HG03095 (cell line): ENCODE data around the gene PKD2.
"Not testable (repeated sequence)": the region's sequence is repeated elsewhere in the genome, so short reads cannot be mapped to it uniquely, and the experiment has no call there.

ENCODE experiments used
- ATAC-seq: cut with Tn5 transposase; IDR thresholded peaks from one replicate; pipeline ENCODE4 v1.9.1; 2021; ENCODE audit warnings: moderate library complexity; ENCODE audit not compliant: unreplicated experiment

The PKD2 gene

DNA sequence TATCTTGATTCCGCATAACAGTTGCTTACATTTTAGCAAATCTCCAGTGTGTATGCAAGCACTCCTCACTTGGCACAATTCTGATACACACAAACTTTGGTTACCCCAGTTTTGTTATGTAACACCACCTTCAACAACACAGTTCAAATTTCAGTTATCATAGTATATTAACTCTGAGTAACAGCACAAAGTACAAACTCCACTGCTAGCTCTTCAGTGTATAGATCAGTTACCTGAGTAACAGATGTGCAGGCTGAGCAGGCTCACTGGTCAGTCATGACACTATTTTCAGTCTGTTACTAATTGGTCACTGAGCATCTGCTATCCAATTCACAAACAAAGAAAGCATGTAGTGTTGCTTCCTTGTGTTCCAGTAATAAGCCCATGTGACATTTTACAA is 55.4 kb downstream of the PKD2 start:
- no peak for ATAC-seq

DNA sequence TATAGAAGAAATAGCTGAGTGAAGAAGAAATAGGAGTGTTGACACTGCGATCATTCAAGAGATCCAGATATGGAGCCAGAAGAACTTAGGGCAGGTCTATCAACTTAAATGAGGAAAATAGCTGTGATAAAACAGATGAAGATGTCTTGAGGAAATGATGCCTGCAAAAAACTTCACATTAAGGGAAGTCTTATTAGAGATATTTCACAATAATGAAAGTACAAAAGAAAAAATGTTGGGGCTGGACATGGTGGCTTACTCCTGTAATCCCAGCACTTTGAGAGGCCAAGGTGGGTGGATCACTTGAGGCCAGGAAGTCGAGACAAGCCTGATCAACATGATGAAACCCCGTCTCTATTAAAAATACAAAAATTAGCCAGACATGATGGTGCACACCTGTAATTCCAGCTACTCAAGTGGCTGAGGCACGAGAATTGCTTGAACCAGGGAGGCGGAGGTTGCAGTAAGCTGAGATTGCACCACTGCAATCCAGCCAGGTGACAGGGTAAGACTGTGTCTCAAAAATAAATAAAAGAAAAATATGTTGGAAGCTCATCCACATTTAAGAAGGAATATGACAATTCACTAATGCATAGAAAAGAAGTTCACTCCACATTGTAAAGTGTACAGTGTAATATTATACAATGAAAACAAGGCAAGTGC is 56.3 kb downstream of the PKD2 start:
- ATAC-seq = no peak

DNA sequence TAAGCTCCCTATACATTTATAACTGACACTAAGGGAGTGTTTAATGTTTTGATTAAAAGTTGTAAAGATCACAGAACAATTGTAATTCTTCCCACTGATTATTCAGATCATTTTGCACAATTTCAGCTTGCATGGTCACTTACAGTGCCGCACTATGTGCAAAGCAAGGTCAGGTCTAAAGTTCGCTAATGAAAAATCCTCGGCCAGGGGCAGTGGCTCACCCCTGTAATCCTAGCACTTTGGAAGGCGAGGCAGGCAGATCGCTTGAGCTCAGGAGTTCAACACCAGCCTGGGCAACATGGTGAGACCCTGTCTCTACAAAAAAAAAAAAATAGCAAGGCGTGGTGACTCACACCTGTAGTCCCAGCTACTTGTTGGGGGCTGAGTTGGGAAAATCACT is 57.0 kb downstream of the PKD2 start:
- no peak for ATAC-seq

DNA sequence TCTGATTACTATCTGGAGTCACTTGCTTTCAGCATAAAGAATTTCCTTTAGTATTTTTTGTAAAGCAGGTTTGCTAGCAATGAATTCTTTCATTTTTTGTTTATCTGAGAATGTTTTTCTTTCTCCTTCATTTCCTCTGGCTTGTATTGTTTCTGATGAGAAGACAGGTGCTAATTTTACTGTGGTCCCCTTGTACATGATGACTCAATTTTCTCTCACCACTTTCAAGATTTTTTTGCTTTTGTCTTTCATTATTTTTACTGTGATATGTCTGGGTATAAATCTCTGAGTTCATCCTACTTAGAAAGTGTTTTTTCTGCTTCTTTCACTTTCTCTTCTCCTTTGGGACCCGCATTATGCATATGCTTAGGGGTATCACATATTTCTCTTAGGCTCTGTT is 62.6 kb downstream of the PKD2 start:
- no peak for ATAC-seq

DNA sequence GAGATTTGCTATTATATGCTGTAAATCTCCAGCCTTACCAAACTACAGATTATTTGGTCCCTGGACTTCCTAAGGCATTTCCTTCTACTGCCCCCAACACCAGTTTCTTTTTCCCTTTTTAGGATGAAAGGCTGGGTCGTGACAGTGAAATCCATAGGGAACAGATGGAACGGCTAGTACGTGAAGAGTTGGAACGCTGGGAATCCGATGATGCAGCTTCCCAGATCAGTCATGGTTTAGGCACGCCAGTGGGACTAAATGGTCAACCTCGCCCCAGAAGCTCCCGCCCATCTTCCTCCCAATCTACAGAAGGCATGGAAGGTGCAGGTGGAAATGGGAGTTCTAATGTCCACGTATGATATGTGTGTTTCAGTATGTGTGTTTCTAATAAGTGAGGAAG is 67.9 kb downstream of the PKD2 start:
- ATAC-seq = no peak

DNA sequence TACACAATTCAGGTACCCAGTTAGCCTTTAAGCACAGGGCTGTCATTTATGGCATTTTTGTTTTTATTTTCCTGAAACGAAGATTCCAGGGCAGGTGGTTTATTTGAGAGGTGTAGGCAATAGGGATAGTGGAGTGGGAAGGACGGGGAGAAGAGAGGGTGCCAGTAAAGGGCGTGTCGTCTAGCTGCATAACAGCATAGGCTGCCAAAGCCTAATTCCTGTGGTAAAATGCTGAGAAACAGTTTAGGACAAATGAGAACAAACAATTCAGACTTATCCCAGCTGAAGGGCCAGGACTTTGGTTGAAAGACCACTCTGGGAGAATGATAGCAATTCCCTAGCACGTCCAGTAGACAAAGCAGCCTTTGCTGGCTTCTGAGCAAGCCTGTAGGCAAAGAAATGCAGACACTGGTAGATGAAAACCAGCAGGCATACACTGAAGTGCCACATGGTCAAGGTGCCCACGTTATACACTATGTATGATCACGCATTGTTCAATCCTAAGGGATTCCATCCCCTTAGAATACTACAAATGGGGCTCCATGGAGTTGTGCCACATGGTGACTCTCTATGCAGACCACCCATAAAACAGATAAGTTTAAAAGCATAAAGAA is 70.6 kb downstream of the PKD2 start:
- no peak for ATAC-seq

DNA sequence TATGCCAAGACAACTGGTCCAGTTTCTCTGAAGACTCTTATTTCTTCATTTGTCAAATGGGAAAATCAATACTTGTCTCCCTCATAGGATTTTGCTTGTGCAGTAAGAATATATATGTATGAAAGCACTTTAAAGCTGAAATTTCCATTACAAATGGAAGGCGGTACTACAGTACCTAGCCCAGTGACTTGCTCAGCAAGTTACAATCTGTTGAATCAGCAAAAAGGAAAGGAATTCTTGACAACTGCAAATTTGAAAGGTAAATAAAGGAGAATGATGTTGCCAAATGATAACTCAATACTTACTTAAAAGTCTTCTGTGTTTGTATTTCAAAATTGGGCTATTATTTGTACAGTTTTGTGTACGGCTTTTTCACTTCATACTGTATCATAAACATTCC is 71.1 kb downstream of the PKD2 start:
- ATAC-seq = no peak

DNA sequence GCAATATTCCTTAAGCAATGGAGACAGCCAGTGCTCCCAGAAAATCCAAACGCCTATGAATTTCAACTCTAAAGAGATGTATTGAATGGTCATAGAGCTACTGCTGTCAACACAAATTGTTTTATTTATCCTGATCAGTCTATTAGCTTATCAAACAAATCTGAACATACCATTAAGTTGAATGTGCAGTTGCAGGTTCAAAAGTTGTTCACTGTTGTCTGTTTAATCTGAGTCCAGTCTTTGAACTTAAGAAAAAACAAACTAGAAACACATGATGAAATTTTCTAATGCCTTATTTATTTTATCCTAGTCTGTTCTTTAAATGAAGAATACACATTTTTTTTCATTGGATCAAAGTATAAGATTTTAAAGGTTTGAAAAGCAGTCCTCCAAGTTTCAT is 73.2 kb downstream of the PKD2 start:
- no peak for ATAC-seq

DNA sequence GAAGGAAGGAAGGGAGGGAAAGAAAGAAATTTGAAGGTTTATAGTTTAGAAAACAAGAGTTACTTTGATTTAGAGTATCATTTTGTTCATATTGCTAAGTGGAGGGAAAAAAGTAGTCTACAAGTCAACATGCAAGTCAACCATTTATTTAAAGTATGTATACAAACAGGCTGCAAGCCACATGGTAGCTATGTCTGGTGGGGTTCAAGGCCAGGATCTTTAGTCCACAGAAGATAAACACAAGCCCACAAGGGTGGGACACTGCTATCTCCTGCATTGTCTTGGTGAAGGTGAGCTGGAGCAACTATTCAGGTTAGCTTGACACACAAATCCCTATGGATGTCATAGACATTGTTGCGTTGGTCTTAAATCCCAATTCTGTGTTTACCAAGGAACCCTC is 79.6 kb downstream of the PKD2 start:
- no peak for ATAC-seq

DNA sequence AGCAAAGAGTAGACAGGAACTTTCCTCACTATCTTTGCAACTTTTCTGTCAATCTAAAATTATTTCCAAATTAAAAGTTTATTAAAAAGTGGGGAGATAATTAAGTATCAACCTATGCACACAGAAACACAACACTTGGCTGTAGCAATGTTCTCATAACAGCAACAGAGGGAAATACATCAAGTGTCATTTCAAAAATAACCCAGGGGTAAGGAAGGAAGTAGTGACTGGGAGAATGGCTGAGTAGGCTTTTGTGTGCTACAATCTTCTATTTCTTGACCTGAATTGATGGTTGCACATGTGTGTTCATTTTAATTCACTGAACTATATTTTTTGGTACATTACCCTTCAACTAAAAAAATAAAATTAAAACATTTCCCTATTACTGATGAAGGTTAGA is 83.5 kb downstream of the PKD2 start:
- ATAC-seq = no peak

DNA sequence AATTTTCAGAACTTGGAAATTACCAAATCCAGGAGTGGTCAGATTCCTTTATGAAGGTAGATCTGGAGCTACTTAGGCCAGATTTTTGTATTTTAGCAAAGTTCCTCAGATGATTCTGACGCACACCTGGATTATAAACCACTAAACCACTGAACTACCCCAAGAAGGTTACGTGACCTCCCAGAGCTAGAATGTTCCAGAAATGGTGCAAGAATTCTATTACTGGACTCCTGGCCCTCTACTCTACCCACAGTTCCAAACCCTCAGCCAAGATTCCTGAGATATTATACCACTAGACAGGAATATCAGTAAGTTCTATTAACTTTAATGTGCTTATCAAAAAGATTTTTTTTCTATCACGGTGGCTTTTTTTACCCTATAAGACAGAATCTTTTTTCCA is 83.9 kb downstream of the PKD2 start:
- no peak for ATAC-seq

DNA sequence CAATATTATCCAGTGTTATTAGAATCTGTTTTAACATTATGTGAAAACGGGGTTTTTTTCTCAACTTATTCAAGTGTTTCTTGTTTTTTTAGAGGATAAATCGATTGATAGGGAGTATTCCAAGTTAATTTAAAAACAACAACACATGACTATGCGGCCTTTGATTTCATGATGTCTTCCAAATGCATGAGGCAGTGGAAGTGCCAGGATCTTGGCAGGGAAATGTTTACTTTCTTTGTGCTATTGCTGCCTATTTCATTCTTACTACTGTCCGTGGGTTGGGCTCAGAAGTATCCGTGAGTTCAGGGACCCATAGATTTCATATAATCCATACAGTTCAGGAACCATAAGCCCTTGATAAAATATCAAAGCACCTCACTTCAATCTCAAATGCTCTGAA is 86.4 kb downstream of the PKD2 start:
- ATAC-seq = no peak

DNA sequence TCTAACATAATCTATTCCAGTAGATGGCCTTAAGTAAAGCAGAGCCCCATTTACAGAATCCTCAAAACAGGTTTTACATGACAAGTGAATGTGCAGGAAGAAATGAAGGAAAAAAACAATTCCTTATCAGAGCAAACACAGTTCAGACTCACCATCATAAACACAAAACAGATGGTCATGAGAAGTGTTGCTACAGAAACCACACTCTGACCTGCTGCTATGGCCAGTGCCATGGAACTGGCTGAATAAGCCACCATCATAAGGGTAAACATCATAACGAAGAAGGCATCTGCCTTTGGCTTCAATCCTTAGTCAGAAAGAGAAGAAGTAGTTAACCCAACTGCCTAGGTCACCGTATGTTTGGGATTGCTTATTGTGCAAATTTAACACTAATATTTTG is 89.9 kb downstream of the PKD2 start:
- no peak for ATAC-seq

DNA sequence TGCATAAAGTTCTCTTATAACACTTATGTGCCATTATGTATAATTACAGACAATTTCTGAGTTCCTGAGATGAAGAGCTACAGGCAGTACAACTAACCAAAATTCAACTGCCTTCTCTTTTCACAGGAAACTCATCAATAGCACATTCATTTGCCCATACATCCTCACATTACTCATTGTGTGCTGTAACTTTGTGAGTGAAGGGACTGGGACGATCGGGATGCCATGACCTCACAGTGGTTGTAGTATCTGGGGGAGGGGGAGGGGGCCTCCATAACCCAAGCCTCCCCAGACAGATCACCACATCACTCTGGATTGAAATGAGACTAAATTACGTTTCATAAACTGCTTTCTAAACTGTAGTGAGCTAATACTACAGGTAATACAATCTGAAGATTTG is 90.3 kb downstream of the PKD2 start:
- no peak for ATAC-seq

DNA sequence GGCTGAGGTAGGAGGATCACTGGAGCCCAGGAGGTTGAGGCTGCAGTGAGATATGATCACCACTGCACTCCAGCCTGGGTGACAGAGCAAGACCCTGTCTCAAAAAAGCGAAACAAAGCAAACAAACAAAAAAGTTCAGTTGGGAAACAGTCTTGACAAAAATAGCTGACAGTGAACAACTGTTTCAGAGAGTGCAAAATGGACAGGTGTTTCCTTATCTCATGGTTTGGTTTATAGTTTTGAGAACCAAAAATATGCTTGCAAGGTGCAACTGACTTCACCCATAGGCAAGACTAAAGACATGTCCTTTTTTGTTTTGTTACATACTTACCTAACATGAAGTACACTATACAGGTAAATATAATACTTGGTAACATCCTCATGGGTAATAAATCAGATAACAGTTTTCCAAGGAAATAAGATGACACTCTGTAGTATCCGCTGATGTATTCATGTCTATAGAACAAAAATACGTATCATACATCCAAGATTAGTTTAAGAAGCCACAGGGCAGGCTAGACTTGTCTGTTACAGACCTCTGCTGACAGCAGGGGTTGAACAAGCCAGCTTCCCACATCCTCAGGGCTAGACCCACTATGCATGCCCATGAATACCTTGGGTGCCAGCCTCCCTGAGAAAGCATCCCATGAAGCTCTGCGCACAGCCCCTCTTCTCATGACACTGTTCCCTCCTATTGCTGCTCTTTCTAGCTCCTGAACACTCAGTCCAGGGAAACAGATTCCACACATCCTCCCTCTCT is 91.7 kb downstream of the PKD2 start:
- ATAC-seq = no peak

DNA sequence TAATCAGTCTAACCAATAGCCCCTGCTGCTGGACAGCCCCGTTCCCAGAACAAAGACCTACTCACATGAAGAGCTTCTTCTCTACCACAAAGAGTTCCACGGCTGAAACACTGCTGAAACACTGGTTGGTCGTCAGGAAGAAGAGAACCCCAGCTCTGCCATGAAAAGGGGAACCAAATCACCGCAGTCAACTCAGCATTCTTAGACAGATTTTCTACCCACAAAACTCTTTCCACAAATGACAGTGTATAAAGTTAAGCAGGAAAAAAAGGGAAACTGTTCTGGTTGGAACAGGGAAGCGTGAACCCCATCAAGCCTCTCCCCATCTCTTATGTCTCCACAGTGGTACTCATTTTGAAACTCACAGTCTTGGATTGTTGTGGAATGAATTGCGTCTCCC is 93.7 kb downstream of the PKD2 start:
- no peak for ATAC-seq

DNA sequence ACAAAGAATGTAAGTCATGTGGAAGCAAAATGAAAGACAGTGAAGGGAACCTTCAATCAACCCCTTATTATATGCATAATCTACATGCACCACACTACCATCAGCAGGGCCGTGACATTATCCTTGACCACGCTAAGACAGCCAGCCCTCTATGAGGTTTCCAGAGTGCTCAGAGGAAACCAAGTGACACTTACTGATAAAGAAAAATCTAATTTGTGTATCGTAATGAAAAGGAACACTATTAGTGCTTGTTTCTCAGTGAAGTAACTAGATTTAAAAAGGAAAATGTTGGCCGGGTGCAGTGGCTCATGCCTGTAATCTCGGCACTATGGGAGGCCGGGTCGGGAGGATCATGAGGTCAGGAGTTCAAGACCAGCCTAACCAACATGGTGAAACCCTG is 94.6 kb downstream of the PKD2 start:
- no peak for ATAC-seq

DNA sequence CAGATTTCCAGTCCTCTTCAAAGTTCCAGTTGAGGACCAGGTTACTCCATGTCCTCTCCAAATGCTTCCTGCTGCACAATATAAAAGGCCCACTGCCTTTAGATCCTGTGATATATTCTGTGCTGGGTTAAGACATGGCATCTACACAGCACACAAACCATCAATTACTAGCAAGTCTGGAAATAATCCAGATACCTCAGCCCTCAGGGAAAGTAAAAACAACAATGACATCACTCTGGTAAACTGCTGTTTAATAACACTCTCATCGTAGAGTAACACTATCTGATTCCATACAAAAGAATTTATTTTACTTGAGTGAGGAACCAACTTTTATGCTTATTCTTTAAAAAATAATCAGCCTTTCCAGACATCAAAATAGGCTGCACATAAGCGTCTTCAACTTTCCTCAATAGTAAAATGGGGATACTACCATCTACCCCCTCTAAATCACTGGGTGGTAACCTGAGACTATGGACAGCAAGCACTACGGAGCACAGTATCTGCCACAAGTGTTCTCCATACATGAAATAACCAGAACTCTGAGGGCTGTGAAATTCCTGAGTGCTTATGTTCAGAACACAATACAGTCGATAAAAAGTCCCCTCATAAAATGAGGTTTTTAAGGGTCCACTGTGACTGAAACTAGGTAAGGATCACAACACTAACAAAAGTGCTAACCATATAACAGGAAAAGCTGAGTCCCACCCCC is 97.6 kb downstream of the PKD2 start:
- no peak for ATAC-seq

DNA sequence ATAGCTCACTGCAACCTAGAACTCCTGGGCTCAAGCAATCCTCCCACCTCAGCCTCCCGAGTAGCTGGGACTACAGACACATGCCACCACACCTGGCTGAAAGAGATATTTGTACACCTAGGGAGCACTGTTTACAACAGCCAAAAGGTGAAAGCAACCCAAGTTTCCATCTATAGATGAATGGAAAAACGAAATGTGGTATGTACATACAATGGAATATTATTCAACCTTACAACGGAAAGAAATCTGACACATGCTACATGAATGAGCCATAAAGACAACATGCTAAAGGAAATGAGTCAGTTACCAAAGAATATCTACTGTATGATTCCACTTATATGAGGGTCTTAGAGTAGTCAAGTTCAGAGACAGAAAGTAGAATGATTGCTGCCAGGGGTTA is 98.8 kb downstream of the PKD2 start:
- ATAC-seq = no peak

DNA sequence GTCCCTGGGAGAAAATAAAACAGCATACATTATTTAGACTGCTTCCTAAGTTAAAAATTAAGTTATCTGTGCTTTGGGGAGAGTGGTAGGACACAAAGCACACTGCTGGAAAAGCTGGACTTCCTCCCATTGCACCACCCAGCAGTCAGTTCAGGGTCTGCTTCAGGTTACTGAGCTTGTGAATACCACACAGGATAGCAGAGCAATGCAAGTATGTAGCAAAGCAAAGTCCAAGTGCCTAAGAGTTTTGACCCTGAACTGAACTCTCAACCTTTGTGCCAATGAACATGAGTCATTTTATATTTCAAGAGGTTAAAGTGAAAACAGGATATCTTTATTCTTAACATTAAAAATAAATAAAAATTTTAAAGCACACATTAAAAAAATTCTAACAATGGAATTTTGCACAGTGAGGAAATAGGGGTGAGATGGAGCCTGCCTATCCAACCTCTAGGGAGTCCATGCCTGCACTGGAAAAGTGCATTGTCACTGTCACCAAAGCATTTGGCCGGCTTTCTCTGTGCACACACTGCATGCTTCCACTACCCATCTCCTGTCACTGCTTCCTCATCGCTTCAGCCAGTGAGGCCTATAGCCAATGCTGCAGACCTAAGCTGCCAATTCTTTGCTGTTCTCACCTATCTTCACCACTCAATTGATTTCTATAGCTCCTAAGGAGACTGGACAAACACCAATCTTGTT is 100.1 kb downstream of the PKD2 start:
- no peak for ATAC-seq

DNA sequence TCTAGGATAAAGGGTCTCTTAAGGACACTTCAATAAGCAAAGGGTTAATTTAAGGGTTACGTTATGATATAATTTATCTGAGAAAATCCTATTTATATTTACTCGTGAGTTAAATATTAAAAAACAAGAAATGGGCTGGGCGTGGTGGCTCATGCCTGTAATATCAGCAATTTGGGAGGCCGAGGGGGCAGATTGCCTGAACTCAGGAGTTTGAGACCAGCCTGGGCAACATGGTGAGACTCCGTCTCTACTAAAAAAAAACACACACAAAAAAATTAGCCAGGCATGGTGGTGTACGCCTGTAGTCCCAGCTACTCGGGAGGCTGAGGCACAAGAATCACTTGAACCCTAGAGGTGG is 100.7 kb downstream of the PKD2 start:
- not testable (repeated sequence) for ATAC-seq
